Measurements from ENCODE around the gene GPS1.

DNA sequence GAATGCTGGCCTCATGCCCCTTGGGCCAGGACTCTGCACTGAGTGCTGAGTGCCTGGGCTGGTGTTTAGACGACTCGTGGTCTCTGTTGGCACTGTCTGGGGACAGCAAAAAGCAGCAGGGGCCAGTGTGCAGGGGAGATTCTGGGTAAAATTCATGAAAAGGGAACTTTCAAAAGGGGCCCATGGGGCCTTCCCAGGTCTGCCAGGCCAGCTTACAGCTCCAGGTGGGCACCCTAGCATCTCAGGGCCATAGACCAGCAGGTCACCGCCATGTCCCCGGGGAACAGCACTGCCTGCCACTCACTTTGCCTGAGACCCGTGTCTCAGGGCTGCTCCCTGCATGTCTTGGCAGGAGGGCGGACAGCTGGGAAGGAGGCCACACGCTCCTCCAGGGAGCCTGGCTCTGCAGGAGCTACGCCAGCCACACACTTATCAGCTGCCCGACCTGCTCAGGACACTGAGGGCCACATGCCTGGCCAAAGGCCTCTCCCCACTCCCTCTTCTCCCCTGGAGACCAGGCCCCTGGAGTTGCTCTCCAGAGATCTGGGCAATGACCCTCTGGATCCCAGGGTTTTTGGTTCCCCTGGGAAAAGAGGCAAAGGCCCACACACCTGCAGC, 55.1 kb downstream of the GPS1 start:
- TF ChIP-seq POLR2AphosphoS5 (IDR thresholded peaks at IDR 0.05) (no peak), POLR2A (IDR thresholded peaks at IDR 0.05) (no peak)
- TF ChIP-seq, protein P1, sequence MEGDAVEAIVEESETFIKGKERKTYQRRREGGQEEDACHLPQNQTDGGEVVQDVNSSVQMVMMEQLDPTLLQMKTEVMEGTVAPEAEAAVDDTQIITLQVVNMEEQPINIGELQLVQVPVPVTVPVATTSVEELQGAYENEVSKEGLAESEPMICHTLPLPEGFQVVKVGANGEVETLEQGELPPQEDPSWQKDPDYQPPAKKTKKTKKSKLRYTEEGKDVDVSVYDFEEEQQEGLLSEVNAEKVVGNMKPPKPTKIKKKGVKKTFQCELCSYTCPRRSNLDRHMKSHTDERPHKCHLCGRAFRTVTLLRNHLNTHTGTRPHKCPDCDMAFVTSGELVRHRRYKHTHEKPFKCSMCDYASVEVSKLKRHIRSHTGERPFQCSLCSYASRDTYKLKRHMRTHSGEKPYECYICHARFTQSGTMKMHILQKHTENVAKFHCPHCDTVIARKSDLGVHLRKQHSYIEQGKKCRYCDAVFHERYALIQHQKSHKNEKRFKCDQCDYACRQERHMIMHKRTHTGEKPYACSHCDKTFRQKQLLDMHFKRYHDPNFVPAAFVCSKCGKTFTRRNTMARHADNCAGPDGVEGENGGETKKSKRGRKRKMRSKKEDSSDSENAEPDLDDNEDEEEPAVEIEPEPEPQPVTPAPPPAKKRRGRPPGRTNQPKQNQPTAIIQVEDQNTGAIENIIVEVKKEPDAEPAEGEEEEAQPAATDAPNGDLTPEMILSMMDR (IDR thresholded peaks at IDR 0.05): no peak

All from suprapubic skin (tissue), 4 donors.